Measurements from ENCODE around the gene ZNF571.

The ZNF571 gene

DNA sequence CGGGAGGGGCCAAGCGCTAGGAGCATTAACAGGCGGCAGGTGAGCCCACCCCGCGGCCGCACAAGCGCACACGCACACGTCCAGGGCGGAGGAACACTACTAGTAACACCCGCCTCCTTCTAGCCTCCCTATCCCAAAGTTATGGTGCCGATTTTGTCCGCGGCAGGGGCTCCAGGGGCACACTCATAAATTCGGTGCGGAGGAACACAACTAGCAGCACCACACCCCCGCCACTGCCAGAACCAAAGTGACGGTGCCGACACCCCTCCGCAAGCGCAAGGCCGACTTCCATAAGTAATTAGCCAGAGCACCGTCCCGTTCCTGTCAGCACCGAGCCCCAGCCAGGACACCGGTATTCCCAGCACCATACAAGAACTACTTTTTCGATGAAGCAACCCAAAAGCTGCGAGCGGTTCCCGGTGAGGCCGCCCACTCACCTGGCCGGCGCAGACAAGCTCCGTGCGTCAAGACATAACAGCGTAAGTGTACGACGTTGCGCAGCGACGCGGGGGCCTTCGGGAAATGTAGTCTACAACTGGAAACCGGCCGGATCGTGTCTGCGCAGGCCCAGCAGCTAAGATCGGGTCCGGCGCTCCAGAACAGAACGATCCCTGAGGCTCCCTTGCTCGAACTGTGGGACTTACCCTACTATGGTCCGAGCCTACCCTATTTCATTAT lies at the start of gene ZNF571, which contains the start of gene ZNF540:
Gene ZNF571 (minus strand): TSS at position 489 of the 678 bp plus-strand sequence. CDS start 8,116 bp downstream, outside the sequence.
Gene ZNF540 (plus strand): TSS at position 573 of the 678 bp plus-strand sequence. CDS start 3,572 bp downstream, outside the sequence.
- peak; percentile 93 for DNase-seq (ENCODE audit: low read depth)

- no peak for DNase-seq (ENCODE audit: low read depth)
These were observed 40.8 kb upstream of the ZNF571 start for GRCh38 chr19:37635076-37636056.

- DNase-seq (ENCODE audit: low read depth) = peak; percentile 61
These were observed 390 bp upstream of the ZNF571 start for GRCh38 chr19:37594982-37595382.

GRCh38 chr19:37593996-37594303 lies 642 bp downstream of the ZNF571 start:
- no peak for DNase-seq (ENCODE audit: low read depth)

- no peak for DNase-seq (ENCODE audit: low read depth)
These were observed 11.3 kb downstream of the ZNF571 start for GRCh38 chr19:37583340-37583739.

- peak; percentile 39 for DNase-seq (ENCODE audit: low read depth)
These were observed 22.4 kb downstream of the ZNF571 start for GRCh38 chr19:37572203-37572602.

- DNase-seq (ENCODE audit: low read depth) = no peak
These were observed 29.3 kb downstream of the ZNF571 start for GRCh38 chr19:37565370-37565669.

DNA sequence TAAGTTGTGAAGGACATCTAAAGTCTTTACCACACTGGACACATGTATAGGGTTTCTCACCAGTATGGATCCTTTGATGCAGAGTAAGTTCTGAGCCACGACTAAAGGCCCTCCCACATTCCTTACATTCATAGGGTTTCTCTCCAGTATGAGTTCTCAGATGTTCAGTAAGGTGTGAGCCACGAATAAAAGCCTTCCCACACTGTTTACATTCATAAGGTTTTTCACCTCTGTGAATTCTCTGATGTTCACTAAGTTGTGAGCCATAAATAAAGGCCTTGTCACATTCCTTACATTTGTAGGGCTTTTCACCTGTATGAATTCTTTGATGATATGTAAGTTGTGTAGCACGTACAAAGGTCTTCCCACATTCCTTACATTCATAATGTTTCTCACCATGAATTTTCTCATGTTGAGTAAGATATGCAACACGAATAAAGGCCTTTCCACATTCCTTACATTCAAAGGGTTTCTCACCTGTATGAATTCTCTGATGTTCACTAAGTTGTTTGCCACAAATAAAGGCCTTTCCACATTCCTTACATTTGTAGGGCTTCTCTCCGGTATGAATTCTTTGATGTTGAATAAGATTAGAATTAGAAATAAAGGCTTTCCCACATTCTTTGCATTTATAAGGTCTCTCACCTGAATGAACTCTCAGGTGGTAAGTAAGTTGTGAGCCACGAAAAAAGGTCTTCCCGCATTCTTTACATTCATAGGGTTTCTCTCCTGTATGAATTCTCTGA lies 29.8 kb downstream of the ZNF571 start:
- no peak for DNase-seq (ENCODE audit: low read depth)

GRCh38 chr19:37563518-37563917 lies 31.1 kb downstream of the ZNF571 start:
- no peak for DNase-seq (ENCODE audit: low read depth)

DNA sequence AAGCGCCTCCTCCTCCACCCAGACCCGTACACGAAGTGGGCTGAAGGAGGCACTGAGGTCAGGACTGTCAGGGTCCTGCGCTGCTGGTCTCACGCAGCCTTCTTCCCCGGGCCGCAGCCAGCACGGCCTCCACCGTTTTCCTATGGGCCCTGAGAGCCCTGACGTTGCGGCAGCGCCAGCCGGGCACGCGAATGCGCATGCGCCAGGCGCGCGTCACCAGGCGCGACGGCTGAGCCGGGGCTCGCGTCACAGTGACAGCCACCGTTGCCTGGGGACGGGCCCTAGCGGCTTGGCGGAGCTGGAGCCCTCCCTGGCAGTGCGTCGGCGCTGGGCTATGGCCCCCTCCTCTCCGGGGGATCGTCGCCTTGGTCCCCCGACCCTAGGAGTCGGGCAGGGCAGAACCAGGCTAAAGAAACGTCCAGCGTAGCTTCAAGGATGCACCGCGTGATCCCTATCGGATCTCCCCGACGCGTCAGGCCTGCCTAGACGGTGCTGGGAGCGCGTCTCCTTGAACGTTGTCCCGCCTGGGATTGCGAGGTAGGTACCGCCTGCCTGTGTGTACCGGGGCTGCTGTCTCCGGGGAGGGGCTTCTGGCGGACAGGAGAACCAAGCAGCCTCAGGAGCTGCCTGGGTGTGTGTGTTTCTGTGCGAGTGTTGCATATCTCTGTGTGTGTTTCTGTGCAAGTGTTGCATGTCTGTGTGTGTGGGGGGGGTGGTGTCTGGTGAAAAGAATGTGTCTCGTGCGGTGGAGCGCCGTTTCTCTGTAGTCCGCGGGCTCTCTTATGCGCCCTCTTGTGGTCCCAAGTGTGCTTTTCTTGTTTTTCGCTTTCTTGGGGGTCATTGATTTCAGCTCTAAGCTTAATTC lies 43.2 kb downstream of the ZNF571 start:
- DNase-seq (ENCODE audit: low read depth) = peak; percentile 67

DNA sequence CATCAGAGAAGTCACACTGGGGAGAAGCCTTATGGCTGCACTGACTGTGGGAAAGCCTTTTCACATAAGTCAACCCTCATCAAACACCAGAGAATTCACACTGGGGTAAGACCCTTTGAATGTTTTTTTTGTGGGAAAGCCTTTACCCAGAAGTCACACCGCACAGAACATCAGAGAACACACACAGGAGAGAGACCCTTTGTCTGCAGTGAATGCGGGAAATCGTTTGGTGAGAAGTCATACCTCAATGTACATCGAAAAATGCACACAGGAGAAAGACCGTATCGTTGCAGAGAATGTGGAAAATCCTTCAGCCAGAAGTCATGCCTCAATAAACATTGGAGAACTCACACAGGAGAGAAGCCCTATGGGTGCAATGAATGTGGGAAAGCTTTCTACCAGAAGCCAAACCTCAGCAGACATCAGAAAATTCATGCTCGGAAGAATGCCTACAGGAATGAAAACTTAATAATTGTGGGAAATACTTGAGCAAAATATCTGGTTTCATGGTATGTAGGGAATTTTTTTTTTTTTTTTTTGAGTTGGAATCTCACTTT lies 57.1 kb downstream of the ZNF571 start:
- DNase-seq (ENCODE audit: low read depth) = no peak

DNA sequence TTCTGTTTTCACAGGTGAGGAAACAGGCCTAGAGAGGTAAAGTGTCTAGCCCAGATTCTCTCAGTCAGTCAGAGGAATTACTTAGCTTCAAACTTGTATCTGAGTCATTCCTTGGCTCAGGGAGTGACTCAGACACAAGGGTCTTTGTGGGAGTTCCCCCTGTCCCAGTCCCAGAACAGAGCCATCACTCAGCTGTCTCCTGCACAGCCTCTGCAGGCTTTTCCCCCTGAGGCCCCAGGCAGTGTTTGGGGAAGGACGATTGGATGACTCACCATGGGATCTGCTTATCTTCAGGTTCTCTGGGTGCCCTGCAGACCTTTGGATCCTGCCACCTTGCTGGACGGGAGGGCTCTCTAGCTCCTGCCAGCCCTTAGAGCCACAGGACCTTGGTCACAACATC lies 74.7 kb downstream of the ZNF571 start:
- DNase-seq (ENCODE audit: low read depth) = no peak

Measured in fibroblast of gingiva (primary cell).